Small intestine (tissue), 16 donors: ENCODE measurements around the gene MPDZ. TPM values are rescaled to one million over a fixed set of nuclear protein-coding genes. Genes with fewer than 3 reads are reported as not detected.

Source experiments
- DNase-seq, 2 donors: peaks; one replicate each; pipeline versions ENCODE4 v3.0.0 to v3.0.0-alpha.2; 2013
- FAIRE-seq: peaks from 2 replicates; lab custom pipeline; 2012; peaks lifted over from hg19 to GRCh38; lab: Jason Lieb, UNC
- H3K27ac ChIP-seq, 3 donors: one replicate each; pipeline ENCODE4 v1.5.1; 2013; ENCODE audit warnings: low read length in 2 of 3, mild to moderate bottlenecking in 2 of 3, control low read depth in 1 of 3, inconsistent platforms in 1 of 3, low read depth in 1 of 3, moderate library complexity in 1 of 3
- H3K27me3 ChIP-seq, 3 donors: one replicate each; pipeline ENCODE4 v1.6.1; 2013; ENCODE audit warnings: low read length in 3 of 3, inconsistent platforms in 1 of 3; ENCODE audit not compliant: control insufficient read depth in 3 of 3, insufficient read depth in 3 of 3
- H3K36me3 ChIP-seq, 3 donors: one replicate each; pipeline ENCODE4 v1.6.1; 2013; ENCODE audit warnings: low read length in 3 of 3, inconsistent platforms in 1 of 3, low read depth in 1 of 3, mild to moderate bottlenecking in 1 of 3, moderate library complexity in 1 of 3; ENCODE audit not compliant: control insufficient read depth in 3 of 3, insufficient read depth in 2 of 3
- H3K4me1 ChIP-seq, 3 donors: one replicate each; pipeline ENCODE4 v1.6.1; 2013; ENCODE audit warnings: low read length in 2 of 3, inconsistent platforms in 1 of 3, low read depth in 1 of 3, mild to moderate bottlenecking in 1 of 3, moderate library complexity in 1 of 3; ENCODE audit not compliant: control insufficient read depth in 3 of 3, insufficient read depth in 2 of 3
- H3K4me3 ChIP-seq, 3 donors: one replicate each; pipeline ENCODE4 v1.5.1; 2013; ENCODE audit warnings: low read length in 3 of 3, control low read depth in 1 of 3, inconsistent platforms in 1 of 3, low read depth in 1 of 3, mild to moderate bottlenecking in 1 of 3, moderate library complexity in 1 of 3
- H3K9me3 ChIP-seq, 2 donors: one replicate each; pipeline ENCODE4 v1.6.1; 2013; ENCODE audit warnings: low read depth in 1 of 2, low read length in 1 of 2; ENCODE audit not compliant: control insufficient read depth in 2 of 2, insufficient read depth in 1 of 2
- WGBS, 3 donors: extraction: QIAGEN DNeasy Blood & Tissue Kit; methylation state at CpG; one replicate each; pipeline ENCODE4 v1.1.7; 2013; 5-methylcytosine and 5-hydroxymethylcytosine counted together
- long read RNA-seq, 10 donors: transcript quantifications; one replicate each; lab custom pipeline, GENCODE V29; 2026
- polyA plus RNA-seq, 4 donors: library from polyadenylated mRNA; stranded (reverse) in 3 of 4; unstranded in 1 of 4; fragments of 200-250 nt in 3 of 4; fragments of 120-200 nt in 1 of 4; gene quantifications; one replicate each; pipeline versions ENCODE4 v1.2.1 to v1.2.3, GENCODE V29; 2013
- donor health status: healthy with polysubstance abuse.
- donor health status: control.
- donor health status: control.
- donor health status: Bipolar disorder and iron deficiency.
- donor health status: healthy.

The MPDZ gene, protein sequence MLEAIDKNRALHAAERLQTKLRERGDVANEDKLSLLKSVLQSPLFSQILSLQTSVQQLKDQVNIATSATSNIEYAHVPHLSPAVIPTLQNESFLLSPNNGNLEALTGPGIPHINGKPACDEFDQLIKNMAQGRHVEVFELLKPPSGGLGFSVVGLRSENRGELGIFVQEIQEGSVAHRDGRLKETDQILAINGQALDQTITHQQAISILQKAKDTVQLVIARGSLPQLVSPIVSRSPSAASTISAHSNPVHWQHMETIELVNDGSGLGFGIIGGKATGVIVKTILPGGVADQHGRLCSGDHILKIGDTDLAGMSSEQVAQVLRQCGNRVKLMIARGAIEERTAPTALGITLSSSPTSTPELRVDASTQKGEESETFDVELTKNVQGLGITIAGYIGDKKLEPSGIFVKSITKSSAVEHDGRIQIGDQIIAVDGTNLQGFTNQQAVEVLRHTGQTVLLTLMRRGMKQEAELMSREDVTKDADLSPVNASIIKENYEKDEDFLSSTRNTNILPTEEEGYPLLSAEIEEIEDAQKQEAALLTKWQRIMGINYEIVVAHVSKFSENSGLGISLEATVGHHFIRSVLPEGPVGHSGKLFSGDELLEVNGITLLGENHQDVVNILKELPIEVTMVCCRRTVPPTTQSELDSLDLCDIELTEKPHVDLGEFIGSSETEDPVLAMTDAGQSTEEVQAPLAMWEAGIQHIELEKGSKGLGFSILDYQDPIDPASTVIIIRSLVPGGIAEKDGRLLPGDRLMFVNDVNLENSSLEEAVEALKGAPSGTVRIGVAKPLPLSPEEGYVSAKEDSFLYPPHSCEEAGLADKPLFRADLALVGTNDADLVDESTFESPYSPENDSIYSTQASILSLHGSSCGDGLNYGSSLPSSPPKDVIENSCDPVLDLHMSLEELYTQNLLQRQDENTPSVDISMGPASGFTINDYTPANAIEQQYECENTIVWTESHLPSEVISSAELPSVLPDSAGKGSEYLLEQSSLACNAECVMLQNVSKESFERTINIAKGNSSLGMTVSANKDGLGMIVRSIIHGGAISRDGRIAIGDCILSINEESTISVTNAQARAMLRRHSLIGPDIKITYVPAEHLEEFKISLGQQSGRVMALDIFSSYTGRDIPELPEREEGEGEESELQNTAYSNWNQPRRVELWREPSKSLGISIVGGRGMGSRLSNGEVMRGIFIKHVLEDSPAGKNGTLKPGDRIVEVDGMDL (N-terminal part only)
- 10 to 100 TPM in 1 of 4 donors, 1 to 10 TPM in 2, under 1 TPM in 1; 0.67 to 27.4 (median 5.9) TPM for polyA plus RNA-seq
- long read RNA-seq, donor 1, partial matches to known transcripts, result 17 of 17 reads
- long read RNA-seq, donor 1, other reads (novel, unspliced or antisense), result 0 of 17 reads
- long read RNA-seq, donor 2, result 0 reads
- long read RNA-seq, donor 3, result 0 reads
- long read RNA-seq, donor 4, result 0 reads
- long read RNA-seq, donor 5, result 0 reads
- long read RNA-seq, donor 6, result 0 reads
- long read RNA-seq, donor 7, partial matches to known transcripts, result 22 of 22 reads
- long read RNA-seq, donor 7, other reads (novel, unspliced or antisense), result 0 of 22 reads
- long read RNA-seq, donor 8, result 0 reads
- long read RNA-seq, donor 9, result 0 reads
- long read RNA-seq, donor 10, partial matches to known transcripts, result 15 of 15 reads
- long read RNA-seq, donor 10, other reads (novel, unspliced or antisense), result 0 of 15 reads

- no peaks in the 10 kb centered on the region for H3K9me3 ChIP-seq
- H3K4me3 ChIP-seq, result peak within 1 kb of the TSS; percentile 23 to 56 (median 50)
- H3K27me3 ChIP-seq, result peaks cover 0 to 16% (median 0%) of the 10 kb centered on the region in 3 donors
- H3K4me1 ChIP-seq, result peaks cover 0 to 4% (median 0%) of the 10 kb centered on the region in 3 donors
- H3K27ac ChIP-seq, result peak within 1 kb of the TSS in 2 of 3 donors; percentile 81 to 86
- no peaks in the 10 kb centered on the region for H3K36me3 ChIP-seq
- FAIRE-seq, result no peak
- WGBS, 3 donors, result 5 to 12% (median 10%) methylated on average over 47 to 80 of the region's 82 CpGs
- peak in 1 of 2 donors; percentile 81 for DNase-seq
Observed at GRCh38 chr9:13279284-13280141, at the start of gene MPDZ. Gene MPDZ, minus strand, starts transcription at chr9:13279692. Its CDS starts 29,377 bp downstream, at chr9:13250315.

GRCh38 chr9:13324988-13325387 is 45.5 kb upstream of the MPDZ start:
- DNase-seq, result no peak
- no peak for FAIRE-seq

DNA sequence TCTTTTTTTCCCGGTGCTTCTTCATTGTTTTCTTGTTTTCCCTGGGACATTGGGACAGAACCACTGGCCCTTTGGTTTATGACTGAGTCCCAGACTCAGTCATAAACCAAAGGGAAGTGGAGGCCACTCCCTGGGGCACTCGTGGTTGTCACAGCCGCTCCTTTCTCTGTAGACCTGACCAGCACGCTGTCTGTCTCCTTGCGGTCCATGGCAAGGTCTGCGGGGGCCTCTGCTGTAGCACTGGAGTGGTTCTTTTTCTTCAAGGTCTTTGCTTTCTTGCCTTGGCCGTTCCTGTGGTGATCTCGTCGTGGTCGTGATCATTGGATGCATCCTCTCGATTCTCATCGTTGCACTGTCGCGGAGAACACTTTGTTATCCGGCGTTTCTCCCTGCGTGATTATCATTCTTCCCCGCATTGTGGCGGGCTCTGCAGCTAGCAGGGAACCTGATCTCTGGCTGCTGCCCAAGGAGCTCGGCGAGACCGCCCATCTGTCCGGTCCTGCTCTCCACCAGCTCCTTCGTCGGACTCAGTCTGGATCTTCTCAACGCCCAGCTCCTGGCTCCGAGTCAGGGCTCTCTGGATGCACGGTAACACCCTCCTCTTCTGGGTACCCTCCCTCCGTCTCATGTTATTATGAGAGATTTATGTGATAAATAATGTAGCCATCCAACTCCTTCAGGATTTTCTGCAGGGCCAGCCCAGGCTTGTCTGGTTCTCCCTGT is 43.5 kb upstream of the MPDZ start:
- no peak overlapping the region for H3K27ac ChIP-seq
- DNase-seq, result no peak
- no peaks in the 10 kb centered on the region for H3K4me1 ChIP-seq
- WGBS, 3 donors, result 88 to 90% (median 89%) methylated on average over 29 of the region's 29 CpGs
- H3K9me3 ChIP-seq, result no peaks in the 10 kb centered on the region
- H3K4me3 ChIP-seq, result no peak overlapping the region
- H3K27me3 ChIP-seq, result no peaks in the 10 kb centered on the region
- FAIRE-seq, result no peak
- no peaks in the 10 kb centered on the region for H3K36me3 ChIP-seq

More at GRCh38 chr9:13324988-13325387, 45.5 kb upstream of the MPDZ start:
- 78 to 91% (median 80%) methylated on average over 1 of the region's 1 CpG for WGBS, 3 donors
- H3K4me3 ChIP-seq, result no peak overlapping the region
- H3K4me1 ChIP-seq, result no peaks in the 10 kb centered on the region
- no peaks in the 10 kb centered on the region for H3K36me3 ChIP-seq
- no peak overlapping the region for H3K27ac ChIP-seq
- no peaks in the 10 kb centered on the region for H3K27me3 ChIP-seq
- no peaks in the 10 kb centered on the region for H3K9me3 ChIP-seq

GRCh38 chr9:13318027-13318426 is 38.5 kb upstream of the MPDZ start:
- FAIRE-seq (no peak), DNase-seq (no peak)
- Histone ChIP-seq H3K4me3 (no peak overlapping the region), H3K4me1 (no peaks in the 10 kb centered on the region), H3K27ac (no peak overlapping the region), H3K36me3 (no peaks in the 10 kb centered on the region), H3K9me3 (no peaks in the 10 kb centered on the region), H3K27me3 (no peaks in the 10 kb centered on the region)
- 81 to 85% (median 83%) methylated on average over 4 of the region's 4 CpGs for WGBS, 3 donors

GRCh38 chr9:13296972-13297371 is 17.5 kb upstream of the MPDZ start:
- peaks cover 0 to 3% of the 10 kb centered on the region in 2 donors for H3K9me3 ChIP-seq
- FAIRE-seq, result no peak
- WGBS, 3 donors, result 79 to 88% (median 81%) methylated on average over 1 of the region's 1 CpG

DNA sequence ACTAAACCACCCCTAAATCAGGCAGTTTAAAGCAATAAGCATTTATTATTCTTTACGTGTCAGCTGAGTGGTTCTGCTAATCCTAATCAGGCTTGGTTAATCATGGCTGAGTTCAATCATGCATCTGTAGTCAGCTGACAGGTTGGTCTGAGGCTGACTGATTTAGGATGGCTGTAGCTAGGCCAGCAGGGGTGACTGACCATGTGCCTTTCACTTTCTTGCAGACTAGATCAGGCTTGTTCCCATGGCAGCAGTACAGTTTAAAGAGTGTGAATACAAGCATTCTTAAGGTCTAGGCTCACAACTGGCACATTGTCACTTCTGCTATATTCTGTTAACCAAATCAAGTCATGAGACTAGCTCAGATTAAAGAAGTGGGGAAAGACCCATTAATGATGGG is 16.1 kb upstream of the MPDZ start:
- Histone ChIP-seq H3K9me3 (peaks cover 0 to 3% of the 10 kb centered on the region in 2 donors), H3K4me1 (no peaks in the 10 kb centered on the region), H3K4me3 (no peak overlapping the region), H3K27me3 (no peaks in the 10 kb centered on the region), H3K36me3 (no peaks in the 10 kb centered on the region), H3K27ac (no peak overlapping the region)
- DNase-seq (no peak), FAIRE-seq (no peak)
- 77 to 86% (median 81%) methylated on average over 1 of the region's 1 CpG for WGBS, 3 donors

More at GRCh38 chr9:13296972-13297371, 17.5 kb upstream of the MPDZ start:
- H3K27me3 ChIP-seq, result no peaks in the 10 kb centered on the region
- H3K4me1 ChIP-seq, result no peaks in the 10 kb centered on the region
- H3K27ac ChIP-seq, result no peak overlapping the region
- no peaks in the 10 kb centered on the region for H3K36me3 ChIP-seq
- no peak overlapping the region for H3K4me3 ChIP-seq
- DNase-seq, result no peak
